Stimulated activated CD4-positive, alpha-beta T cell treated with anti-CD3 and anti-CD28 coated beads, TNF-alpha, amount 100 ng/mL, for 48 hours (primary cell): ENCODE results near the gene RHOD.

Experiments
- DNase-seq, 3 donors: peaks; one replicate each; pipeline ENCODE4 v3.0.0-alpha.2; 2020; ENCODE audit warnings: low read depth in 3 of 3

Gene RHOD

GRCh38 chr11:67062526-67063373 is 6.1 kb downstream of the RHOD start:
- no peak for DNase-seq

GRCh38 chr11:67066333-67066709 is 9.7 kb downstream of the RHOD start:
- DNase-seq = no peak

GRCh38 chr11:67071420-67072284 is 15.0 kb downstream of the RHOD start:
- peak; percentile 59 to 70 (median 66) for DNase-seq

DNA sequence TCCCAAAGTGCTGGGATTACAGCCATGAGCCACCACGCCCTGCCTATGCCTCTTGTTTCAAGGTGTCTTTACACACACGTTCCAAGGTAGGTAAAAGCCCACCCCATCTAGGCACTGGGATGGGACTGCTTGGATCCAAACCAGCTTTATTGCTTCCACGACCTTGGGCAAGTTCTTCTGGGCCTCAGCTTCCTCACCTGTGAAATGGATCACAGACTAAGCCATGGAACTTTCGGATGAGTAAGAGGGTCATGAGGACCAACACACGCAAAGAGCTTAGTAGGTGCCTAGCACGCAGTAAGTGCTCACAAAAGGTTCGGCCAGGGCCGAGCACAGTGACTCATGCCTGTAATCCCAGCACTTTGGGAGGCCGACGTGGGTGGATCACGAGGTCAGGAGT is 15.6 kb downstream of the RHOD start:
- no peak for DNase-seq

DNA sequence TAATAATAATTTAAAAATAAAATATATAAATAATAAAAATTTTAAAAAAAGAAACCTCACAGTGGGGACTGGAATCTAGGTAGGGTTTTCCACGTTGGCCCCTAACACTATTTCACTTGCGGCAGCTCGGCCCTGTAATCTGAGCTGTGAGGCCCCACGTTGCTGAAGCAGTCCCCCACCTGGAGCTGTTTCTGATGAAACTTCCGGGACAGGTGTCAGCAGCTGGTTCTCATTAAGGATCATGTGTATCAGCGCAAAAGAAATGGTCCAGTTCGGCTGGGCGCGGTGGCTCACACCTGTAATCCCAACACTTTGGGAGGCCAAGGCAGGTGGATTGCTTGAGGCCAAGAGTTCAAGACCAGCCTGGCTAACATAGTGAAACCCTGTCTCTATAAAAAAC is 17.3 kb downstream of the RHOD start:
- DNase-seq = no peak

DNA sequence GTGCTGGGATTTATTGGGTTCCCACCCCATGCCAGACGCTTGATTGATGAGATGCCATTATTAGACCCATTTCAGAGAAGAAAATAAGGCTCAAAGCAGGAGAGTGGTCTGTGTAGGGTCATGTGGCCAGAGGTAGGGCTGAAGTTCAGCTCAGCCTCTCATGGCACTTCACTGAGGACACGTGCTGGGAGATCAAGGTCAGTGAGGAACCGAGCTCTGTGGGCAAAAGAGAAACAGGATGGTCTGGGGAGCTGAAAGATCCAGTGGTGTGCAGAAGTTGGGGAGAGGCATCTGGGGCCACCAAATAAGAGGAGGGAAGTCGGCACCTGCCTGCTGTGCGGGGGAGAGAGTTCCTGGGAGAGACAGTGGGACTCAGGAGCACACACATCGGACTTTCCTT is 19.6 kb downstream of the RHOD start:
- no peak for DNase-seq

- DNase-seq = no peak
Measured at GRCh38 chr11:67079065-67079705, 22.5 kb downstream of the RHOD start.

DNA sequence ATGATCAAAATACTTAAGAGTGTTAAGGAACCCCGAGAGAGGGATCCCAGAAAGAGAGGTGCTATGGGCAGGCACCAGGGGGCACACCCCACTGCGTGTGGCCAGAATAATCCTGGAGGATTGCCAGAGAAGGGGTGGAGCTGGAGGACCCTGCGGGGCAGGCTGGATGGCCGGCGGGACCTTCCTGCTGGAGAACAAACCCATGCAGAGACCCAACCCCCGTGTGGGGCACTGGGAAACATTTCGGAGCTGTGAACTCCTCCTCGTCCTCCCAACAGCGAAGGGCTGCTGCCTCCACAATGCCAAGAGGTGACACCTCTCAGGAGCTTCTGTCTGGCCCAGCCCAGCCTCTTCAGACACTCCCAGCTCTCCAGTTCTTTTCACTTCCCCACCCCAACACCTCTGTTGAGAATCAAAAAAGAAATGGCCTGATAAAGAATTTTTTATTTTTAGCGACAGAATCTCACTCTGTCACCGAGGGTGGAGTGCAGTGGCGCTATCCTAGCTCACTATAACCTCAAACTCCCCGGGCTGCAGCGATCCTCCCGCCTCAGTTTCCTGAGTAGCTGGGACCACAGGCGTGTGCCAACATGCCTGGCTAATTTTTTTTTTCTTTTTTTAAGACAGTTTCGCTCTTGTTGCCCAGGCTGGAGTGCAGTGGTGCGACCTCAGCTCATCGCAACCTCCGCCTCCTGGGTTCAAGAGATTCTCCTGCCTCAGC is 25.6 kb downstream of the RHOD start:
- no peak for DNase-seq

DNA sequence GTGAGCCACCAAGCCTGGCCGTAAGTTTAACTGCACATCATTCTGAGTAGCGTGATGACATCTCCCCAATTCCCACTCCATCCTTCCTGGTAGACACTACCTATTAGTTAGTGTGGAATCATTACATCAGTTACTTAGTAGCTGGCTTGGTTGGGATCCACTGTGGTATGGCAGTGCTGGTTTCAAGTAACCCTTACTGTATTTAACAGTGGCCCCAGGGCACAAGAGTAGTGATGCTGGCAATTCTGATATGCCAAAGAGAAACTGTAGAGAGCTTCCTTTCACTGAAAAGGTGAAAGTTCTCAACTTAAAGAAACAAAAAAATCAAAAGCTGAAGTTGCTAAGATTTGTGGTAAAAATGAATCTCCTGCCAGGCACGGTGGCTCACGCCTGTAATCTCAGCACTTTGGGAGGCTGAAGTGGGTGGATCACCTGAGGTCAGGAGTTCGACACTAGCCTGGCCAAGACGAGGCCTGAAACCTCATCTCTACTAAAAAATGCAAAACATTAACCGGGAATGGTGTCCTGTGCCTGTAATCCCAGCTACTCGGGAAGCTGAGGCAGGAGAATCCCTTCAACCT is 27.2 kb downstream of the RHOD start:
- DNase-seq = no peak

DNA sequence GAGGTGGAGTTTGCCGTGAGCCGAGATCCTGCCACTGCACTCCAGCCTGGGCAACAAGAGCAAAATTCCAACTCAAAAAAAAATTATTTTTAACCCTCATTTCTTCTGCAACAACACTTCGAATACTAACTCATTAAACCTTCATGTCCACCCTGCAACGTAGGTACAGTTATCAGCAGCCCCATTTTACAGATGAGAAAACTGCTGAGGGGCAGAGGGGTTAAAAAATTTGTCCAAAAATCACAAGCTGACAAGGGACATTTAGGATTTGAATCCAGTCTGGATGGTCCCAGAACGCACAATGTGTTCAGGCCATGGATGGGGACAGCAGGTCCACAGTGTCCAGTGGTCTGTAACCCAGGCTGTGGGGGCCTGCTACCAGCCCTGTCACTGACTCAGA is 29.0 kb downstream of the RHOD start:
- DNase-seq = no peak

DNA sequence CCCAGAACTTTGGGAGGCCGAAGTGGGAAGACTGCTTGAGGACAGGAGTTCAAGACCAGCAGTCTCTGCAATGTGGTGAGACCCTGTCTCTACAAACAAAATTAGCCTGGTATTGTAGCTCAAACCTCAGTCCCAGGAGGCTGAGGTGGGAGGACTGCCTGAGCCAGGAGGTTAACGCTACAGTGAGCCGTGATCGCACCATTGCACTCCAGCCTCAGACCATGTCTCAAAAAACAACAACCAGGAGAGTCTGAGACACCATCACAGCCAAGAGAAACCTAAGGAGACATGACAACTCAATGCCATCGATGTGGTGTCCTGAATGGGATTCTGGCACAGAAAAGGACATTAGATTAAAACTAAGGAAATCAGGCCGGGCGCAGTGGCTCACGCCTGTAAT is 34.1 kb downstream of the RHOD start:
- no peak for DNase-seq

GRCh38 chr11:67095214-67095507 is 38.5 kb downstream of the RHOD start:
- DNase-seq = no peak

DNA sequence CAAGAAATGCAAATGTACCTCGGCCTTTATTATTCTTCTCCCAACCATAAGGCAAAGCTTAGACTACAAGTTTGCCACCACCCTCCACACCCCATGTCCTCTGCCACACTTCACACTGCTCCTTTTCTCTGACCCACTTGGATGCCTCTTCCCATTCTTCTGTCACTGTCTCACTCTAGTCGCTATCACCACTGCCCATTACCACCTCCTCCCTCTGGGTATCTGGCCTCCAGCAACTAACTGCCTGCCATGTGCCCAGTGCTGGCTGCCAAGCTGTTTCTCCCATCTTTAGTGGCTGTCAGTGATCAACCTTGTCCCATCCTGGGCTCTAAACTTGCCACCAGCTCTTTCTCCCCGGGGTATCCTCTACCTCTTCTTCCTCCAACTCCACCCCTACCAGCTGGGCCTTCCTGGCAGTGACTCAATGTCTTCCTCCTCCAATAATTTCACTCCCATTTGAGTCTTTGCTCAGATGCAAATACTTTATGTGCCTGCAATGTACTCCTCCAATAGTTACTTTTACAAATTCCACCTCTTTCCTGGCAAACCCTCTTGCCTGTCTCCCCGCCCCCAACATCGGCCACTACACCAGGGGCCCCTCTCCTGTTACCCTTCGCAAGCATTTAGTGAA is 42.3 kb downstream of the RHOD start:
- no peak for DNase-seq

DNA sequence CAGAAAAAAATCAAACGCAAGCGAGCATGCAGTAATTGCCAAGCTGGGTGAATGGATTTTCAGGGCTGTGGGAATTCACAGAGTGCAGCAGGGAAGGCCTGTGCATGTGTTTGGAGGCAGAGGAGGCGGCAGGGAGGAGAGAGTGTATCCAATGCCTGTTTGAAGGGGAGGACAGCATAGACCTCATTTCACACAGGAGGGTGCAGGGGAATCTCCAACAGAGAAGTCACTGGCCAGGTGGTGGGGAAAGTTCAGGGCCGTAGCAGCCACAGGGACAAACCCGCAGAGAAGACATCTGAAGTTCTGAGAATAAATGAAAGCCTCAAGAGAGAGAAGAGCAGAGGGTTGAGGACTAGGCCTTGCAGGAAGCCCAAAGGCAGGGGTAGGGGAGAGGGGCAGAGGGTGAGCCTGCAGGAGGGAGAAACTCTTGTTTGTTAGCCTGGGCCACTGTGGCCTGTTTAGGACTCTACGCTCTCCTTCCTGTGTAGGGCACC is 43.2 kb downstream of the RHOD start:
- no peak for DNase-seq

GRCh38 chr11:67102664-67103063 is 46.0 kb downstream of the RHOD start:
- no peak for DNase-seq

- DNase-seq = no peak
Measured at GRCh38 chr11:67105964-67106363, 49.3 kb downstream of the RHOD start.

DNA sequence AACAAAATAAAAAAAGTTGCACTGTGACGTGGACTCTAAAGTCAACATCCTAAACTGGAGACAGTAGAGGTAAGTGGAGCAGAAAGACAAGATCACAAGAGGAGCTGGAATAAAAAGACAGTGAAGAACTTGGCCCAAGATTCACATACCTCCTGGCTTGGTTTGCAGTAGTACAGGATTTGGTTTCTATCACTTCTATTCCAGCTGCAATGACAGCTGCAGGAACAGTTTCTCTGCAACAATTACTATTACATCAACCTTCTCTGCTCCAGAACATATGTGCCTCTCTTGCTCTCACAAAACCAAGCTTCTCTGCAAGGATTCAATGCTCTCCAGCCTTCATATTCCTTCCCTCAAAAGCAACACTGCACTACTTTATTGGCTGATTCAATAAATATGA is 54.6 kb downstream of the RHOD start:
- DNase-seq = no peak

DNA sequence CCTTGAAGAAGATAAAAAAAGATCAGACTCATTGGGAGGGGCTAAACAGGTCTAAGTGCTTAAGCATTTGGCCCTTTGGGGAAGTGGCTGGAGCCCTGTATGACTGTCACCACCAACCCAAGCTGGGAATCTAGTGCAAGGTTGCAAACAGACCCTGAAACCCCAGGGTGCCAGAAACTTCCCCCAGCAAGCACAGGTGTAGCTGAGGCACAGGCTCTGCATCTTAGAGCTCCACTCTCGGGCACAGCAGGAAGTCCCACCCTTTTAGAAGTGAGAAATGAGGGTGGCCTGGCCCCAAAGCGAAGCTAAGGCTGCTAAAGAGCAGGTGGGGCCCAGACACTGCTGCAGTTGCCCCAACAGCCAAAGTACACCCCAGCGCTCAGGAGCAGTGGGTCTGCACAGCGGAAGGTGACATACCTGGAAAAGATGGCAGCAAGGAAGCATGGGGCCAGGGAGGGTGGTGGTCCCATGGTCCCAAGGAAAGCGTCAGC is 56.6 kb downstream of the RHOD start:
- DNase-seq = no peak

GRCh38 chr11:67114275-67114896 is 57.7 kb downstream of the RHOD start:
- DNase-seq = no peak

GRCh38 chr11:67116758-67117105 is 60.1 kb downstream of the RHOD start:
- no peak for DNase-seq

DNA sequence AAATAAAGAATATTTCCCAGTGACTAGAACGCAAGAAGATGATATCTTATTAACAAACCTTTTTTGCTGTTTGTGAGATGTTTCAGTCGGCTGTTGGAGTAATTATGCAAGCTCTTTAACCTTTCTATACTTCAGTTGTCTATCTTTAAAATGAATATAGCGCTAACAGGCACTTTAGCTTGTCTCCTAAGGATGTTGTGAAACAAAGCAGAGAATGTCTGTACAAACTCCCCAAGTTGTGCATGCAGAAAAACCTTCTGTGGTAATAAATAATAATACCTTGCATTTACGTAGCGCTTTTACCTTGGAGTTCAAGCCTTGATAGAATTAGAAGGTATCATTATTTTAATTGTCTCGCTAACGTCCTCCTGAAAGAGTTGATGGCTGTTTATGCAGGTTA is 60.5 kb downstream of the RHOD start:
- DNase-seq = no peak
